ENCODE measurements around the gene GUCY2C.
A peak's percentile ranks its signal among the peaks of the same experiment; 100 is the strongest.

- TF ChIP-seq CTCF (conservative IDR thresholded peaks at IDR 0.05) (0 out of 2 replicates have a peak, but pooled peaks have one; percentile 4), ZFX (IDR thresholded peaks at IDR 0.05) (no peak)
These were observed 39.6 kb downstream of the GUCY2C start for GRCh38 chr12:14656846-14657245.

Measured in C4-2B (cell line).